CD14-positive monocyte (primary cell): Measurements from ENCODE around the gene AFF3. TPM values are rescaled to one million over a fixed set of nuclear protein-coding genes. Genes with fewer than 3 reads are reported as not detected.

Experiments
- DNase-seq, 3 donors: peaks; one replicate each; pipeline ENCODE4 v3.0.0-alpha.2; 2011 to 2022
- H2AFZ ChIP-seq: 2 replicates; pipeline ENCODE4 v1.6.0; 2012; ENCODE audit warnings: mild to moderate bottlenecking, low read depth, low read length, inconsistent platforms; ENCODE audit not compliant: insufficient read depth, poor library complexity, severe bottlenecking
- H3K27ac ChIP-seq, 2 donors: 1 replicate in 1 of 2; 2 replicates in 1 of 2; pipeline ENCODE4 v1.5.1; 2012 to 2013; ENCODE audit warnings: low read length in 2 of 2, control low read depth in 1 of 2, inconsistent platforms in 1 of 2, low read depth in 1 of 2, mild to moderate bottlenecking in 1 of 2
- H3K27me3 ChIP-seq, 2 donors: one replicate each; pipeline versions ENCODE4 v1.6.0 to v1.6.1; 2011 to 2013; ENCODE audit warnings: low read length in 2 of 2; ENCODE audit not compliant: control insufficient read depth in 2 of 2, insufficient read depth in 2 of 2
- H3K36me3 ChIP-seq, 2 donors: replicated peaks in 1 of 2; 1 replicate in 1 of 2; 2 replicates in 1 of 2; pipeline versions ENCODE4 v1.5.1 to v1.6.1; 2012 to 2013; ENCODE audit warnings: low read length in 2 of 2, control low read depth in 1 of 2, inconsistent platforms in 1 of 2, mild to moderate bottlenecking in 1 of 2; ENCODE audit not compliant: insufficient read depth in 2 of 2, control insufficient read depth in 1 of 2
- H3K4me1 ChIP-seq, 2 donors: 1 replicate in 1 of 2; 2 replicates in 1 of 2; pipeline versions ENCODE4 v1.5.1 to v1.6.1; 2012 to 2013; ENCODE audit warnings: low read length in 2 of 2, control low read depth in 1 of 2, inconsistent platforms in 1 of 2, mild to moderate bottlenecking in 1 of 2, moderate library complexity in 1 of 2; ENCODE audit not compliant: insufficient read depth in 2 of 2, control insufficient read depth in 1 of 2
- H3K4me2 ChIP-seq: replicated peaks from 2 replicates; pipeline ENCODE3; 2012; ENCODE audit warnings: low read length, moderate library complexity, mild to moderate bottlenecking; ENCODE audit not compliant: poor library complexity, severe bottlenecking; ENCODE audit errors: extremely low read depth
- H3K4me3 ChIP-seq, 3 experiments: fragments of 200-600 bp in 1 of 3; sonication (generic) in 1 of 3; replicated peaks in 1 of 3; 1 replicate in 2 of 3; 2 replicates in 1 of 3; pipeline ENCODE4 v1.5.1; 2011 to 2013; ENCODE audit warnings: low read length in 3 of 3, mild to moderate bottlenecking in 3 of 3, control low read depth in 2 of 3, low read depth in 2 of 3, inconsistent platforms in 1 of 3, moderate library complexity in 1 of 3
- H3K79me2 ChIP-seq: 2 replicates; pipeline ENCODE4 v1.6.0; 2012; ENCODE audit warnings: mild to moderate bottlenecking, control low read depth, inconsistent platforms, low read length, moderate library complexity; ENCODE audit not compliant: insufficient read depth
- H3K9ac ChIP-seq: 2 replicates; pipeline ENCODE4 v1.6.0; 2017; ENCODE audit warnings: low read length, mild to moderate bottlenecking; ENCODE audit not compliant: insufficient read depth, poor library complexity, severe bottlenecking
- H3K9me3 ChIP-seq, 2 donors: replicated peaks in 1 of 2; 1 replicate in 1 of 2; 2 replicates in 1 of 2; pipeline versions ENCODE4 v1.5.1 to v1.6.1; 2012 to 2013; ENCODE audit warnings: low read length in 2 of 2, control low read depth in 1 of 2; ENCODE audit not compliant: control insufficient read depth in 1 of 2, insufficient read depth in 1 of 2
- H4K20me1 ChIP-seq: 2 replicates; pipeline ENCODE4 v1.6.0; 2012; ENCODE audit warnings: mild to moderate bottlenecking, low read length, control low read depth, moderate library complexity; ENCODE audit not compliant: insufficient read depth
- H3K27ac Mint-ChIP-seq, 7 donors: one replicate each; pipeline ENCODE4 v1.8.0; 2020; ENCODE audit warnings: mild to moderate bottlenecking in 7 of 7, mixed read lengths in 7 of 7, moderate library complexity in 6 of 7, inconsistent platforms in 2 of 7
- H3K27me3 Mint-ChIP-seq, 3 donors: one replicate each; pipeline ENCODE4 v1.8.0; 2021 to 2022; ENCODE audit warnings: low read depth in 3 of 3, mild to moderate bottlenecking in 3 of 3, mixed read lengths in 3 of 3, moderate library complexity in 3 of 3, inconsistent platforms in 1 of 3
- H3K36me3 Mint-ChIP-seq, 2 donors: one replicate each; pipeline ENCODE4 v1.8.0; 2020; ENCODE audit warnings: mixed read lengths in 2 of 2, inconsistent platforms in 1 of 2, mild to moderate bottlenecking in 1 of 2
- H3K4me1 Mint-ChIP-seq: one replicate; pipeline ENCODE4 v1.8.0; 2020; ENCODE audit warnings: mild to moderate bottlenecking, mixed read lengths
- H3K4me3 Mint-ChIP-seq, 2 donors: one replicate each; pipeline ENCODE4 v1.8.0; 2020; ENCODE audit warnings: mild to moderate bottlenecking in 2 of 2, mixed read lengths in 2 of 2, moderate library complexity in 1 of 2
- H3K9me3 Mint-ChIP-seq, 7 donors: one replicate each; pipeline ENCODE4 v1.8.0; 2020 to 2022; ENCODE audit warnings: mixed read lengths in 7 of 7, mild to moderate bottlenecking in 6 of 7, moderate library complexity in 6 of 7, inconsistent platforms in 2 of 7
- WGBS: methylation state at CpG from one replicate; pipeline ENCODE4 v1.1.5; 2013; ENCODE audit warnings: missing lambda C conversion rate; ENCODE audit not compliant: insufficient coverage; 5-methylcytosine and 5-hydroxymethylcytosine counted together
- intact Hi-C, 2 donors: fragments of 100-400 bp; cut with micrococcal nuclease; formaldehyde crosslinking; loops; one replicate each; pipeline versions ENCODE4 v1.15.0 to v1.15.1; 2023
- polyA plus RNA-seq, 3 donors: library from polyadenylated mRNA; depleted of rRNA in 1 of 3; unstranded in 2 of 3; stranded (reverse) in 1 of 3; fragments of 300-500 nt in 2 of 3; fragments of >200 nt in 1 of 3; fragmentation: Illumina TruSeq in 2 of 3; gene quantifications; 1 replicate in 2 of 3; 2 replicates in 1 of 3; pipeline ENCODE4 v1.2.3, GENCODE V29; 2012 to 2021
- TF ChIP-seq, protein P1 (sequence below): fragments of 200-600 bp; IDR thresholded peaks from one replicate; pipeline ENCODE4 v1.8.0; 2022; ENCODE audit warnings: antibody characterized with exemption, mild to moderate bottlenecking

The AFF3 gene
- polyA plus RNA-seq, 3 donors = 0.17 to 4.1 (median 0.49) TPM

DNA sequence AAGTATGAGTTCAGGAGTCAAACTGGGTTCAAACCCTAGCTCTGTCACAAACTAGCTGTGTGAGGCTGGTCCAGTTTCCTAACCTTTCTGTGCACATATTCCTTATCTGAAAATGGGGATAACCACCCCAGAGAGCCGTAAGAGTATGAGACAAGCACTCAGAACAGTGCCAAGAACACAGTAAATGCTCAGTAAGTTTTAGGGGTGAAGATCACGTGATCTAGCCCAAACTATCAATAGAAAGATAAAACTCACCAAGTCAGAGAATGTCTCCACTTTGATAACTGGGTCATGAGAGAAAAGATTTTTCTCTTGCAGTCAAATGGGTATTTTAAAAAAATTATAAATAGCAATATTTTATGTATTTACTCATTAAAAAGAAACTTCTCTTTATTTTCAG is 433.2 kb downstream of the AFF3 start:
- peaks cover 0 to 2% of the 10 kb centered on the region in 2 donors for H3K36me3 Mint-ChIP-seq
- no peaks in the 10 kb centered on the region for H3K36me3 ChIP-seq
- H3K27me3 Mint-ChIP-seq = no peaks in the 10 kb centered on the region
- no peak overlapping the region for H3K4me3 ChIP-seq
- H3K4me1 Mint-ChIP-seq = peaks cover 7% of the 10 kb centered on the region
- H4K20me1 ChIP-seq = no peaks in the 10 kb centered on the region
- H3K4me1 ChIP-seq = no peaks in the 10 kb centered on the region
- no CpG with 5 or more reads among the region's 2 CpGs for WGBS
- DNase-seq = no peak
- no peak overlapping the region for H3K9ac ChIP-seq
- no peaks in the 10 kb centered on the region for H3K9me3 ChIP-seq
- H3K9me3 Mint-ChIP-seq = peaks cover 0 to 2% (median 0%) of the 10 kb centered on the region in 7 donors
- no peaks in the 10 kb centered on the region for H3K27me3 ChIP-seq
- no peak overlapping the region for H3K4me2 ChIP-seq
- no peak overlapping the region for H3K27ac Mint-ChIP-seq
- TF ChIP-seq, protein P1, sequence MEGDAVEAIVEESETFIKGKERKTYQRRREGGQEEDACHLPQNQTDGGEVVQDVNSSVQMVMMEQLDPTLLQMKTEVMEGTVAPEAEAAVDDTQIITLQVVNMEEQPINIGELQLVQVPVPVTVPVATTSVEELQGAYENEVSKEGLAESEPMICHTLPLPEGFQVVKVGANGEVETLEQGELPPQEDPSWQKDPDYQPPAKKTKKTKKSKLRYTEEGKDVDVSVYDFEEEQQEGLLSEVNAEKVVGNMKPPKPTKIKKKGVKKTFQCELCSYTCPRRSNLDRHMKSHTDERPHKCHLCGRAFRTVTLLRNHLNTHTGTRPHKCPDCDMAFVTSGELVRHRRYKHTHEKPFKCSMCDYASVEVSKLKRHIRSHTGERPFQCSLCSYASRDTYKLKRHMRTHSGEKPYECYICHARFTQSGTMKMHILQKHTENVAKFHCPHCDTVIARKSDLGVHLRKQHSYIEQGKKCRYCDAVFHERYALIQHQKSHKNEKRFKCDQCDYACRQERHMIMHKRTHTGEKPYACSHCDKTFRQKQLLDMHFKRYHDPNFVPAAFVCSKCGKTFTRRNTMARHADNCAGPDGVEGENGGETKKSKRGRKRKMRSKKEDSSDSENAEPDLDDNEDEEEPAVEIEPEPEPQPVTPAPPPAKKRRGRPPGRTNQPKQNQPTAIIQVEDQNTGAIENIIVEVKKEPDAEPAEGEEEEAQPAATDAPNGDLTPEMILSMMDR = no peak
- intact Hi-C loops = no loop called here
- H3K79me2 ChIP-seq = no peaks in the 10 kb centered on the region
- no peak overlapping the region for H2AFZ ChIP-seq
- no peak overlapping the region for H3K4me3 Mint-ChIP-seq
- H3K27ac ChIP-seq = no peak overlapping the region

DNA sequence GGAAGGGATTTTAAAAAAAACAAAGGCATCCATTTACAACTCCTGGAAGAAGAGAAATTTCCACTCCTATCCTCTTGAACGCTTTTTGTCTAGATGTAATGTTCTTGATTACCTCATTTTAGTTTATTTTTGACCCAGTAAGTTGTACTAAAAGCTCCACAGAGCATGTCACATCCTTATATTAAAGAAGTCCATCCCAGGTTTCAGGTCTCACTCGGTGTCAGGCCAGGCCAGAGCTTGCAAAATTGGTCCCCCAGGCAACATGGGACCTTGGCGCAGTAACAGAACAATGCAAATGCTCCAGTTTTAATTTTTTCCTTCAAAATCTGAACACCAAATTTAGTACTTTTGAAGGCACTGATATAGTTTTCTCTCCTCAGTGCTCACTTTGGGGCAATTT is 434.2 kb downstream of the AFF3 start:
- no peaks in the 10 kb centered on the region for H3K36me3 ChIP-seq
- no peaks in the 10 kb centered on the region for H3K79me2 ChIP-seq
- no peak for DNase-seq
- no peak overlapping the region for H3K9ac ChIP-seq
- TF ChIP-seq, protein P1 = no peak
- no peak overlapping the region for H3K4me3 Mint-ChIP-seq
- H3K4me1 Mint-ChIP-seq = peaks cover 7% of the 10 kb centered on the region
- H3K27me3 Mint-ChIP-seq = no peaks in the 10 kb centered on the region
- peaks cover 0 to 3% (median 0%) of the 10 kb centered on the region in 7 donors for H3K9me3 Mint-ChIP-seq
- WGBS = 90% methylated on average over 2 of the region's 3 CpGs
- H3K4me2 ChIP-seq = no peak overlapping the region
- no peaks in the 10 kb centered on the region for H4K20me1 ChIP-seq
- H3K27ac Mint-ChIP-seq = no peak overlapping the region
- H3K27ac ChIP-seq = no peak overlapping the region
- no peaks in the 10 kb centered on the region for H3K27me3 ChIP-seq
- no peaks in the 10 kb centered on the region for H3K4me1 ChIP-seq
- H3K4me3 ChIP-seq = no peak overlapping the region
- H2AFZ ChIP-seq = no peak overlapping the region
- intact Hi-C loops = no loop called here
- no peaks in the 10 kb centered on the region for H3K9me3 ChIP-seq
- peaks cover 2 to 4% of the 10 kb centered on the region in 2 donors for H3K36me3 Mint-ChIP-seq
